Cardiac fibroblast (primary cell): ENCODE data around the gene CHAC2.
"Not testable (repeated sequence)": the region's sequence is repeated elsewhere in the genome, so short reads cannot be mapped to it uniquely, and the experiment has no call there.

ENCODE experiments used
- DNase-seq, 2 donors: peaks; one replicate each; pipeline versions ENCODE4 v3.0.0 to v3.0.0-alpha.2; 2010; ENCODE audit warnings: low read depth in 2 of 2
- H3K4me3 ChIP-seq, 2 donors: replicated peaks in 1 of 2; 1 replicate in 1 of 2; 2 replicates in 1 of 2; pipeline ENCODE4 v1.5.1; 2011; ENCODE audit warnings: low read depth in 2 of 2, low read length in 2 of 2, mild to moderate bottlenecking in 2 of 2, moderate library complexity in 1 of 2
- CTCF ChIP-seq: IDR thresholded peaks from one replicate; pipeline ENCODE4 v1.5.1; 2011; ENCODE audit warnings: low read depth, mild to moderate bottlenecking, low read length, inconsistent platforms

CHAC2 gene

GRCh38 chr2:53753041-53753440, 14.6 kb upstream of the CHAC2 start:
- no peak for DNase-seq
- no peak overlapping the region for H3K4me3 ChIP-seq
- no peak for TF ChIP-seq CTCF

- DNase-seq = peak; percentile 58 to 79
- H3K4me3 ChIP-seq = no peak overlapping the region
- TF ChIP-seq CTCF = no peak
These were observed 12.5 kb upstream of the CHAC2 start for GRCh38 chr2:53755121-53755520.

DNA sequence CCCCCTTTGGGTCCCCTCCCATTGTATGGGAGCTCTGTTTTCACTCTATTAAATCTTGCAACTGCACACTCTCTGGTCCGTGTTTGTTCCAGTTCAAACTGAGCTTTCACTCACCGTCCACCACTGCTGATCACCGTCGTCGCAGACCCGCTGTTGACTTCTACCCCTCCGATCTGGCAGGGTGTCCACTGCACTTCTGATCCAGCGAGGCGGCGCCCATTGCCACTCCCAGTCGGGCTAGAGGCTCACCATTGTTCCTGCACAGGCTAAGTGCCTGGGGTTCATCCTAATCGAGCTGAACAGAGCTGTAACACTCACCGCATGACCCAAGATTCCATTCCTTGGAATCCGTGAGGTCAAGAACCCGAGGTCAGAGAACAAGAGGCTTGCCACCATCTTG, 11.0 kb upstream of the CHAC2 start:
- DNase-seq = no peak
- no peak overlapping the region for H3K4me3 ChIP-seq
- TF ChIP-seq CTCF = no peak

- DNase-seq, H3K4me3 ChIP-seq: not testable (repeated sequence)
These were observed 10.4 kb upstream of the CHAC2 start for GRCh38 chr2:53757206-53757605.

GRCh38 chr2:53765767-53766166, 1.8 kb upstream of the CHAC2 start:
- DNase-seq = no peak
- no peak overlapping the region for H3K4me3 ChIP-seq
- no peak for TF ChIP-seq CTCF

GRCh38 chr2:53768242-53768542, 588 bp downstream of the CHAC2 start:
- no peak for TF ChIP-seq CTCF
- peak in 1 of 2 donors; percentile 46 for DNase-seq

DNA sequence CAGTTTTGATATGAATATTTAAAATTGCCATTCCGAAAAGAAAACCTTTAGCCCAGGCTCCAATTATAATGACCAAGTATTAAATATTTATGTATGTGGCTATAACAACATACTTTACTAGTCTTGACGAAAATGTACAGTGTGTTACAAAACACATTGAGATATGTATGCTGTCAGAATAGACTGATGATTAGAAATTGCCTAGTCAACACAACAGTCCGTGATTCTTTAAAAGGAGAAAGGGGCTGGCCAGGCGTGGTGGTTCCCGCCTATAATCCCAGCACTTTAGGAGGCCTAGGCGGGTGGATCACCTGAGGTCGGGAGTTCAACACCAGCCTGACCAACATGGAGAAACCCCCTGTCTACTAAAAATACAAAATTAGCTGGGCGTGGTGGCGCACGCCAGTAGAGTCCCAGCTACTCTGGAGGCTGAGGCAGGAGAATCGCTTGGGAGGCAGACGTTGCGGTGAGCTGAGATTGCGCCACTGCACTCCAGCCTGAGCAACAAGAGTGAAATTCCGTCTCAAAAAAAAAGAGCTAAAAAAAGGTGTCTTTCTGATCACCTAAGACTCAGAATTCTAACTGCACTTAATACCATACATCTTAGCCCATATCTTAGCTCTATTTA, 1.8 kb downstream of the CHAC2 start:
- DNase-seq = no peak
- H3K4me3 ChIP-seq = no peak overlapping the region
- TF ChIP-seq CTCF = no peak

More at GRCh38 chr2:53768242-53768542, 588 bp downstream of the CHAC2 start:
- peak overlapping the region; percentile 73 to 96 for H3K4me3 ChIP-seq
